Fibroblast of lung (primary cell): Measurements from ENCODE around the gene PGA3. TPM values are rescaled to one million over a fixed set of nuclear protein-coding genes. Genes with fewer than 3 reads are reported as not detected.
"Not testable (repeated sequence)": the region's sequence is repeated elsewhere in the genome, so short reads cannot be mapped to it uniquely, and the experiment has no call there.

Experiments
- DNase-seq, 2 donors: peaks; one replicate each; pipeline versions ENCODE4 v3.0.0 to v3.0.0-alpha.2; 2010; ENCODE audit warnings: low read depth in 2 of 2
- H2AFZ ChIP-seq: 2 replicates; pipeline ENCODE4 v1.5.1; 2012; ENCODE audit warnings: low read length, control low read depth, inconsistent platforms
- H3K27ac ChIP-seq: 2 replicates; pipeline ENCODE4 v1.5.1; 2011; ENCODE audit warnings: low read length, control low read depth; ENCODE audit not compliant: insufficient read depth
- H3K27me3 ChIP-seq: 2 replicates; pipeline ENCODE4 v1.5.1; 2011; ENCODE audit warnings: mild to moderate bottlenecking, low read length; ENCODE audit not compliant: control insufficient read depth, insufficient read depth
- H3K36me3 ChIP-seq: 2 replicates; pipeline ENCODE4 v1.5.1; 2011; ENCODE audit warnings: low read length; ENCODE audit not compliant: control insufficient read depth, insufficient read depth
- H3K4me1 ChIP-seq: 2 replicates; pipeline ENCODE4 v1.5.1; 2011; ENCODE audit warnings: low read length; ENCODE audit not compliant: control insufficient read depth, insufficient read depth; ENCODE audit errors: extremely low read depth
- H3K4me2 ChIP-seq: 2 replicates; pipeline ENCODE4 v1.5.1; 2011; ENCODE audit warnings: low read length, control low read depth; ENCODE audit not compliant: insufficient read depth; ENCODE audit errors: extremely low read depth
- H3K4me3 ChIP-seq, 4 experiments: fragments of 200-600 bp in 1 of 4; sonication (generic) in 1 of 4; replicated peaks in 1 of 4; 2 replicates each; pipeline ENCODE4 v1.5.1; 2011 to 2016; ENCODE audit warnings: low read length in 4 of 4, low read depth in 3 of 4, mild to moderate bottlenecking in 3 of 4, control low read depth in 2 of 4, inconsistent platforms in 1 of 4, mixed read lengths in 1 of 4; ENCODE audit not compliant: insufficient read depth in 1 of 4; ENCODE audit errors: control extremely low read depth in 1 of 4
- H3K79me2 ChIP-seq: 2 replicates; pipeline ENCODE4 v1.5.1; 2012; ENCODE audit warnings: mild to moderate bottlenecking, low read length, inconsistent platforms; ENCODE audit not compliant: control insufficient read depth, insufficient read depth
- H3K9ac ChIP-seq: 2 replicates; pipeline ENCODE4 v1.5.1; 2011; ENCODE audit warnings: mild to moderate bottlenecking, low read length, control low read depth; ENCODE audit not compliant: insufficient read depth
- H3K9me3 ChIP-seq: 2 replicates; pipeline ENCODE4 v1.5.1; 2012; ENCODE audit warnings: low read depth, low read length; ENCODE audit not compliant: control insufficient read depth, insufficient read depth
- H4K20me1 ChIP-seq: 2 replicates; pipeline ENCODE4 v1.5.1; 2011; ENCODE audit warnings: low read length; ENCODE audit not compliant: control insufficient read depth, insufficient read depth; ENCODE audit errors: extremely low read depth
- CTCF ChIP-seq, 2 donors: IDR thresholded peaks in 1 of 2; conservative IDR thresholded peaks in 1 of 2; 1 replicate in 1 of 2; 2 replicates in 1 of 2; pipeline ENCODE4 v1.5.1; 2011 to 2012; ENCODE audit warnings: low read length in 2 of 2, control low read depth in 1 of 2, inconsistent platforms in 1 of 2, low read depth in 1 of 2, mild to moderate bottlenecking in 1 of 2
- EZH2 ChIP-seq: IDR thresholded peaks from 2 replicates; pipeline ENCODE4 v1.5.1; 2012; ENCODE audit warnings: low read length, control low read depth, mild to moderate bottlenecking; ENCODE audit errors: missing control alignments
- polyA plus RNA-seq, 2 donors: library from polyadenylated mRNA; depleted of rRNA in 1 of 2; stranded (reverse) in 1 of 2; unstranded in 1 of 2; fragments of >200 nt; gene quantifications; 2 replicates each; pipeline ENCODE4 v1.2.1, GENCODE V29; 2011 to 2012; ENCODE audit warnings: missing spikeins in 1 of 2
- total RNA-seq: library from RNA; depleted of rRNA; stranded (reverse); fragments of >200 nt; gene quantifications from 2 replicates; pipeline ENCODE4 v1.2.1, GENCODE V29; 2014

The PGA3 gene
- total and polyA plus RNA-seq, 2 donors (not counting 1 experiment from before 2014, with no cell fraction given) = 0.24 to 4.3 TPM

GRCh38 chr11:61249201-61249600 is 45.9 kb downstream of the PGA3 start:
- H2AFZ ChIP-seq, H3K79me2 ChIP-seq, H3K4me1 ChIP-seq, H3K9me3 ChIP-seq, H3K27me3 ChIP-seq, H3K9ac ChIP-seq, H3K27ac ChIP-seq, H4K20me1 ChIP-seq, DNase-seq, H3K4me3 ChIP-seq, H3K36me3 ChIP-seq, H3K4me2 ChIP-seq: not testable (repeated sequence)

GRCh38 chr11:61250796-61251765 is 47.8 kb downstream of the PGA3 start:
- not testable (repeated sequence) for H3K9me3 ChIP-seq, H3K4me2 ChIP-seq, H3K79me2 ChIP-seq, H2AFZ ChIP-seq, H3K9ac ChIP-seq, H3K27ac ChIP-seq, H3K27me3 ChIP-seq, H3K4me3 ChIP-seq, H3K36me3 ChIP-seq, H3K4me1 ChIP-seq, H4K20me1 ChIP-seq
- peak in 1 of 2 donors; percentile 71 for DNase-seq

GRCh38 chr11:61252332-61252731 is 49.0 kb downstream of the PGA3 start:
- not testable (repeated sequence) for DNase-seq, H3K4me2 ChIP-seq, H3K36me3 ChIP-seq, H3K79me2 ChIP-seq, H3K9ac ChIP-seq, H3K9me3 ChIP-seq, H4K20me1 ChIP-seq, H3K4me3 ChIP-seq, H3K27ac ChIP-seq, H2AFZ ChIP-seq, H3K4me1 ChIP-seq, H3K27me3 ChIP-seq

GRCh38 chr11:61254403-61255025 is 51.2 kb downstream of the PGA3 start:
- Histone ChIP-seq H3K36me3 (no peaks in the 10 kb centered on the region), H3K27me3 (no peaks in the 10 kb centered on the region), H3K4me1 (no peaks in the 10 kb centered on the region), H3K9me3 (no peaks in the 10 kb centered on the region), H3K27ac (no peak overlapping the region), H4K20me1 (no peaks in the 10 kb centered on the region), H2AFZ (no peak overlapping the region), H3K4me2 (no peak overlapping the region), H3K9ac (no peak overlapping the region), H3K79me2 (no peaks in the 10 kb centered on the region), H3K4me3 (no peak overlapping the region)
- peak; percentile 35 to 59 for DNase-seq
- TF ChIP-seq EZH2 = no peak
- TF ChIP-seq CTCF (conservative IDR thresholded peaks at IDR 0.05 in 1 of 2, IDR thresholded peaks at IDR 0.05 in 1 of 2; ENCODE audit: low read depth in 1 of 2, low read length in 2 of 2) = peak; percentile 80 to 99
